A549 (cell line): Measurements from ENCODE around the gene DET1. TPM values are rescaled to one million over a fixed set of nuclear protein-coding genes. Genes with fewer than 3 reads are reported as not detected.

ENCODE experiments used
- ATAC-seq, 2 experiments: fragments of 200-7000 bp in 1 of 2; fragments of >200 bp in 1 of 2; cut with Nextera tagmentation in 1 of 2; cut with Tn5 transposase in 1 of 2; 3 replicates each; pipeline versions ENCODE4 v1.8.0 to v1.9.1; 2018 to 2020; ENCODE audit warnings: mild to moderate bottlenecking in 1 of 2, moderate library complexity in 1 of 2
- CTCF ChIA-PET: fragments of 300-600 bp; sonication (Branson Sonifier 250); formaldehyde crosslinking; extraction: SDS; loops from one replicate; lab custom pipeline; 2021; ENCODE audit warnings: antibody characterized with exemption, inconsistent platforms; lab: Yijun Ruan, JAX
- POLR2A ChIA-PET: fragments of 350-600 bp; formaldehyde crosslinking; extraction: SDS; loops from one replicate; lab custom pipeline; 2021; ENCODE audit warnings: antibody characterized with exemption, inconsistent platforms; lab: Yijun Ruan, JAX
- DNase-seq, 2 experiments: peaks; one replicate each; pipeline versions ENCODE4 v3.0.0 to v3.0.0-alpha.2; 2011 to 2016; ENCODE audit warnings: low read depth in 1 of 2, low spot score in 1 of 2
- FAIRE-seq: peaks from 2 replicates; lab custom pipeline; 2011; peaks lifted over from hg19 to GRCh38; lab: Jason Lieb, UNC
- H3K27ac ChIP-seq, 2 experiments: fragments of >200 bp; sonication (Bioruptor Twin); formaldehyde crosslinking; 3 replicates each; pipeline ENCODE4 v1.5.1; 2016 to 2017
- H3K4me1 ChIP-seq: fragments of >200 bp; sonication (Bioruptor Twin); formaldehyde crosslinking; 3 replicates; pipeline ENCODE4 v1.6.1; 2016
- H3K4me2 ChIP-seq: fragments of >200 bp; sonication (Bioruptor Twin); formaldehyde crosslinking; 3 replicates; pipeline ENCODE4 v1.6.1; 2016
- H3K4me3 ChIP-seq: fragments of >200 bp; sonication (Bioruptor Twin); formaldehyde crosslinking; 3 replicates; pipeline ENCODE4 v1.5.1; 2016
- H3K9me3 ChIP-seq: fragments of >200 bp; sonication (Bioruptor Twin); formaldehyde crosslinking; 3 replicates; pipeline ENCODE4 v1.6.1; 2016
- BHLHE40 ChIP-seq: IDR thresholded peaks from 2 replicates; pipeline ENCODE4 v1.6.1; 2012; ENCODE audit warnings: low read depth, low read length, inconsistent platforms
- CBX2 ChIP-seq: fragments of 200-600 bp; sonication (generic); IDR thresholded peaks from 2 replicates; pipeline ENCODE4 v1.6.1; 2016; ENCODE audit warnings: low read depth, mild to moderate bottlenecking, borderline replicate concordance
- CEBPB ChIP-seq, 2 experiments: fragments of >200 bp in 1 of 2; sonication (Bioruptor Twin) in 1 of 2; formaldehyde crosslinking in 1 of 2; IDR thresholded peaks; 2 replicates each; pipeline ENCODE4 v1.6.1; 2012 to 2016
- E2F6 ChIP-seq: IDR thresholded peaks from 2 replicates; pipeline ENCODE4 v1.6.1; 2012; ENCODE audit warnings: low read depth, borderline replicate concordance
- FOXS1 ChIP-seq: fragments of 250-450 bp; sonication (Bioruptor Pico); IDR thresholded peaks from 2 replicates; pipeline ENCODE4 v1.5.0; 2020; ENCODE audit warnings: mild to moderate bottlenecking, moderate library complexity
- GATA3 ChIP-seq: IDR thresholded peaks from 2 replicates; pipeline ENCODE4 v1.6.1; 2012; ENCODE audit warnings: borderline replicate concordance
- HES2 ChIP-seq: fragments of >200 bp; sonication (Bioruptor Twin); formaldehyde crosslinking; IDR thresholded peaks from 2 replicates; pipeline ENCODE4 v1.6.1; 2016
- HOXA7 ChIP-seq: fragments of 250-450 bp; sonication (Bioruptor Pico); IDR thresholded peaks from 2 replicates; pipeline ENCODE4 v1.5.0; 2020; ENCODE audit warnings: mild to moderate bottlenecking, moderate library complexity
- KDM5A ChIP-seq: fragments of 200-600 bp; sonication (generic); IDR thresholded peaks from 2 replicates; pipeline ENCODE4 v1.6.1; 2016; ENCODE audit warnings: antibody characterized with exemption, mild to moderate bottlenecking
- MAFK ChIP-seq: fragments of 450-650 bp; IDR thresholded peaks from 2 replicates; pipeline ENCODE4 v1.6.1; 2014; ENCODE audit not compliant: partially characterized antibody
- PHF8 ChIP-seq: fragments of 200-600 bp; sonication (generic); IDR thresholded peaks from 2 replicates; pipeline ENCODE4 v1.6.1; 2016; ENCODE audit warnings: low read depth, mild to moderate bottlenecking, antibody characterized with exemption, moderate library complexity, borderline replicate concordance
- POLR2A ChIP-seq: IDR thresholded peaks from 2 replicates; pipeline ENCODE4 v1.6.1; 2012; ENCODE audit warnings: mild to moderate bottlenecking, low read length
- RCOR1 ChIP-seq: fragments of 150-350 bp; IDR thresholded peaks from 2 replicates; pipeline ENCODE4 v1.6.1; 2014; ENCODE audit warnings: antibody characterized with exemption, low read length, low read depth
- REST ChIP-seq: fragments of 200-600 bp; sonication (generic); IDR thresholded peaks from 2 replicates; pipeline ENCODE4 v1.6.1; 2016; ENCODE audit warnings: antibody characterized with exemption, mild to moderate bottlenecking, moderate library complexity
- SMC3 ChIP-seq: fragments of >200 bp; sonication (Bioruptor Twin); formaldehyde crosslinking; IDR thresholded peaks from 3 replicates; pipeline ENCODE4 v1.6.1; 2018; ENCODE audit warnings: inconsistent platforms
- USF2 ChIP-seq: fragments of 450-650 bp; IDR thresholded peaks from 2 replicates; pipeline ENCODE4 v1.6.1; 2014; ENCODE audit warnings: antibody characterized with exemption
- WGBS: methylation state at CpG from one replicate; pipeline ENCODE4 v1.1.6; 2017; ENCODE audit errors: missing lambda C conversion rate; 5-methylcytosine and 5-hydroxymethylcytosine counted together
- polyA plus RNA-seq, 4 experiments: library from polyadenylated mRNA; depleted of rRNA in 3 of 4; stranded (reverse); fragments of >200 nt; fragmentation: RNase III in 1 of 4; extraction: RNeasy Plus Mini Kit Qiagen cat#74134 plus additional on column Dnase treatment in 1 of 4; gene quantifications; 2 replicates in 3 of 4; 3 replicates in 1 of 4; pipeline ENCODE4 v1.2.3, GENCODE V29; 2011 to 2017
- TF ChIP-seq, protein P1 (sequence below): fragments of >200 bp; sonication (Bioruptor Twin); formaldehyde crosslinking; IDR thresholded peaks from 3 replicates; pipeline ENCODE4 v1.5.1; 2016
- TF ChIP-seq, protein P2 (sequence below): fragments of 250-450 bp; sonication (Bioruptor Pico); IDR thresholded peaks from 2 replicates; pipeline ENCODE4 v1.5.0; 2021; ENCODE audit warnings: mild to moderate bottlenecking, moderate library complexity, borderline replicate concordance
- TF ChIP-seq, protein P3 (sequence below): fragments of 250-450 bp; sonication (Bioruptor Pico); IDR thresholded peaks from 2 replicates; pipeline ENCODE4 v1.5.0; 2020; ENCODE audit warnings: low read depth, mild to moderate bottlenecking, moderate library complexity
- TF ChIP-seq, protein P4 (sequence below): IDR thresholded peaks from 2 replicates; pipeline ENCODE4 v1.6.1; 2012

DET1 gene
- polyA plus RNA-seq, 2 of the 4 experiments (the other 2 are of a cell fraction): 3.9 to 12.4 TPM

DNA sequence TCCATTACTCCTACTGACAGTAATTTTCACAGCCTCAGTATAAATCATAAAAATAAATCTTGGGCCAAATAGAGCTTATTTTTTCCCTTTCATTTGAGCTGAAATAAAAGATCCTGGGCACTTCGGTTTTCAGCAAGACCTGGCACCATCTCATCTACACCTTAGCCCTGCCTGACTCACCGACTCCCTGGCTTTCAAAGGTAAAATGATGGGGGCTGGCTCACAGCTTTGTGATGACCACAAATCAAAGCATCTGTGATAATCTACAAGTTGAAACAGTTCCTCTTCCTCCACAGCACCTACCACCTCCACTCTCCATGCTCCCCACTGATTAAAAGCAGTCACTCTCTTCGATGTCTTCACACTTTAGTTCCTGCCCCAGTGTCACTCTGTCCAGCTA, 27.6 kb downstream of the DET1 start:
- ChIA-PET CTCF (interaction anchor here (0.9 to 1.6 kb wide), 5 partner anchors 10 to 63 kb away, joined by 3 to 6 read pairs (median 4); no protein-coding TSS in a partner anchor), POLR2A (interaction anchor here (0.6 kb wide), 1 partner anchor 21 kb away, joined by 4 read pairs; no protein-coding TSS in a partner anchor)
- ATAC-seq (no peak), FAIRE-seq (no peak), DNase-seq (no peak)
- 87% methylated on average over 3 of the region's 3 CpGs for WGBS
- H3K4me1 ChIP-seq: no peaks in the 10 kb centered on the region
- no peak overlapping the region for H3K27ac ChIP-seq
- H3K9me3 ChIP-seq: no peaks in the 10 kb centered on the region
- no peak overlapping the region for H3K4me2 ChIP-seq
- TF ChIP-seq HES2: no peak
- no peak for TF ChIP-seq FOXS1 (CRISPR knock-in tag)
- no peak for TF ChIP-seq CEBPB (IDR thresholded peaks at IDR 0.05)
- no peak for TF ChIP-seq HOXA7
- TF ChIP-seq SMC3: no peak
- no peak for TF ChIP-seq USF2
- TF ChIP-seq RCOR1: no peak
- TF ChIP-seq, protein P1, sequence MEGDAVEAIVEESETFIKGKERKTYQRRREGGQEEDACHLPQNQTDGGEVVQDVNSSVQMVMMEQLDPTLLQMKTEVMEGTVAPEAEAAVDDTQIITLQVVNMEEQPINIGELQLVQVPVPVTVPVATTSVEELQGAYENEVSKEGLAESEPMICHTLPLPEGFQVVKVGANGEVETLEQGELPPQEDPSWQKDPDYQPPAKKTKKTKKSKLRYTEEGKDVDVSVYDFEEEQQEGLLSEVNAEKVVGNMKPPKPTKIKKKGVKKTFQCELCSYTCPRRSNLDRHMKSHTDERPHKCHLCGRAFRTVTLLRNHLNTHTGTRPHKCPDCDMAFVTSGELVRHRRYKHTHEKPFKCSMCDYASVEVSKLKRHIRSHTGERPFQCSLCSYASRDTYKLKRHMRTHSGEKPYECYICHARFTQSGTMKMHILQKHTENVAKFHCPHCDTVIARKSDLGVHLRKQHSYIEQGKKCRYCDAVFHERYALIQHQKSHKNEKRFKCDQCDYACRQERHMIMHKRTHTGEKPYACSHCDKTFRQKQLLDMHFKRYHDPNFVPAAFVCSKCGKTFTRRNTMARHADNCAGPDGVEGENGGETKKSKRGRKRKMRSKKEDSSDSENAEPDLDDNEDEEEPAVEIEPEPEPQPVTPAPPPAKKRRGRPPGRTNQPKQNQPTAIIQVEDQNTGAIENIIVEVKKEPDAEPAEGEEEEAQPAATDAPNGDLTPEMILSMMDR: no peak
- TF ChIP-seq PHF8: no peak
- TF ChIP-seq, protein P2, sequence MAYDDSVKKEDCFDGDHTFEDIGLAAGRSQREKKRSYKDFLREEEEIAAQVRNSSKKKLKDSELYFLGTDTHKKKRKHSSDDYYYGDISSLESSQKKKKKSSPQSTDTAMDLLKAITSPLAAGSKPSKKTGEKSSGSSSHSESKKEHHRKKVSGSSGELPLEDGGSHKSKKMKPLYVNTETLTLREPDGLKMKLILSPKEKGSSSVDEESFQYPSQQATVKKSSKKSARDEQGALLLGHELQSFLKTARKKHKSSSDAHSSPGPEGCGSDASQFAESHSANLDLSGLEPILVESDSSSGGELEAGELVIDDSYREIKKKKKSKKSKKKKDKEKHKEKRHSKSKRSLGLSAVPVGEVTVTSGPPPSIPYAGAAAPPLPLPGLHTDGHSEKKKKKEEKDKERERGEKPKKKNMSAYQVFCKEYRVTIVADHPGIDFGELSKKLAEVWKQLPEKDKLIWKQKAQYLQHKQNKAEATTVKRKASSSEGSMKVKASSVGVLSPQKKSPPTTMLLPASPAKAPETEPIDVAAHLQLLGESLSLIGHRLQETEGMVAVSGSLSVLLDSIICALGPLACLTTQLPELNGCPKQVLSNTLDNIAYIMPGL (CRISPR knock-in tag): no peak
- no peak for TF ChIP-seq MAFK
- no peak for TF ChIP-seq REST
- TF ChIP-seq POLR2A: no peak
- TF ChIP-seq CBX2: no peak
- TF ChIP-seq E2F6: no peak
- TF ChIP-seq, protein P3, sequence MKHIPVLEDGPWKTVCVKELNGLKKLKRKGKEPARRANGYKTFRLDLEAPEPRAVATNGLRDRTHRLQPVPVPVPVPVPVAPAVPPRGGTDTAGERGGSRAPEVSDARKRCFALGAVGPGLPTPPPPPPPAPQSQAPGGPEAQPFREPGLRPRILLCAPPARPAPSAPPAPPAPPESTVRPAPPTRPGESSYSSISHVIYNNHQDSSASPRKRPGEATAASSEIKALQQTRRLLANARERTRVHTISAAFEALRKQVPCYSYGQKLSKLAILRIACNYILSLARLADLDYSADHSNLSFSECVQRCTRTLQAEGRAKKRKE (CRISPR knock-in tag): no peak
- no peak for TF ChIP-seq BHLHE40
- no peak for TF ChIP-seq GATA3
- TF ChIP-seq, protein P4, sequence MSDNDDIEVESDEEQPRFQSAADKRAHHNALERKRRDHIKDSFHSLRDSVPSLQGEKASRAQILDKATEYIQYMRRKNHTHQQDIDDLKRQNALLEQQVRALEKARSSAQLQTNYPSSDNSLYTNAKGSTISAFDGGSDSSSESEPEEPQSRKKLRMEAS: no peak
- no peak for TF ChIP-seq KDM5A
- H3K4me3 ChIP-seq: no peak overlapping the region
